Keratinocyte (primary cell): Measurements from ENCODE around the gene CD3E. TPM values are rescaled to one million over a fixed set of nuclear protein-coding genes. Genes with fewer than 3 reads are reported as not detected.

ENCODE experiments used
- DNase-seq: peaks from one replicate; pipeline ENCODE4 v3.0.0-alpha.2; 2011; ENCODE audit warnings: low read depth, missing footprints, low spot score
- FAIRE-seq: peaks from 2 replicates; lab custom pipeline; 2011; peaks lifted over from hg19 to GRCh38; lab: Jason Lieb, UNC
- H2AFZ ChIP-seq: 2 replicates; pipeline ENCODE4 v1.6.0; 2012; ENCODE audit warnings: low read length, control low read depth, inconsistent platforms; ENCODE audit not compliant: control insufficient read depth
- H3K27ac ChIP-seq: 2 replicates; pipeline ENCODE4 v1.5.1; 2011; ENCODE audit warnings: low read length; ENCODE audit not compliant: control insufficient read depth, insufficient read depth
- H3K27me3 ChIP-seq: 3 replicates; pipeline ENCODE4 v1.6.0; 2011; ENCODE audit warnings: low read length; ENCODE audit not compliant: control insufficient read depth, insufficient read depth; ENCODE audit errors: extremely low read depth
- H3K36me3 ChIP-seq, 2 experiments: 2 replicates in 1 of 2; 3 replicates in 1 of 2; pipeline ENCODE4 v1.5.1; 2011; ENCODE audit warnings: low read length in 2 of 2, mild to moderate bottlenecking in 1 of 2; ENCODE audit not compliant: control insufficient read depth in 2 of 2, insufficient read depth in 2 of 2; ENCODE audit errors: extremely low read depth in 1 of 2
- H3K4me1 ChIP-seq: 3 replicates; pipeline ENCODE4 v1.5.1; 2011; ENCODE audit warnings: low read length; ENCODE audit not compliant: control insufficient read depth, insufficient read depth; ENCODE audit errors: extremely low read depth
- H3K4me2 ChIP-seq: 3 replicates; pipeline ENCODE4 v1.6.0; 2011; ENCODE audit warnings: low read depth, low read length; ENCODE audit not compliant: control insufficient read depth, insufficient read depth; ENCODE audit errors: extremely low read depth
- H3K4me3 ChIP-seq, 3 experiments: fragments of 200-600 bp in 1 of 3; sonication (generic) in 1 of 3; 2 replicates in 2 of 3; 3 replicates in 1 of 3; pipeline ENCODE4 v1.5.1; 2011 to 2016; ENCODE audit warnings: low read length in 3 of 3, mild to moderate bottlenecking in 3 of 3, control low read depth in 2 of 3, inconsistent platforms in 1 of 3, low read depth in 1 of 3, mixed read lengths in 1 of 3, mixed run types in 1 of 3, moderate library complexity in 1 of 3; ENCODE audit not compliant: control insufficient read depth in 2 of 3, insufficient read depth in 2 of 3; ENCODE audit errors: extremely low read depth in 1 of 3
- H3K79me2 ChIP-seq: 2 replicates; pipeline ENCODE4 v1.6.0; 2012; ENCODE audit warnings: low read length; ENCODE audit not compliant: control insufficient read depth, insufficient read depth
- H3K9ac ChIP-seq: 3 replicates; pipeline ENCODE4 v1.6.0; 2011; ENCODE audit warnings: low read length; ENCODE audit not compliant: control insufficient read depth, insufficient read depth; ENCODE audit errors: extremely low read depth
- H3K9me1 ChIP-seq: 3 replicates; pipeline ENCODE4 v1.6.0; 2011; ENCODE audit warnings: low read length; ENCODE audit not compliant: control insufficient read depth, insufficient read depth; ENCODE audit errors: extremely low read depth
- H3K9me3 ChIP-seq: 2 replicates; pipeline ENCODE4 v1.5.1; 2012; ENCODE audit warnings: low read depth, low read length; ENCODE audit not compliant: control insufficient read depth
- H4K20me1 ChIP-seq: 3 replicates; pipeline ENCODE4 v1.6.0; 2011; ENCODE audit warnings: low read length; ENCODE audit not compliant: control insufficient read depth, insufficient read depth; ENCODE audit errors: extremely low read depth
- EZH2 ChIP-seq: IDR thresholded peaks from one replicate; pipeline ENCODE4 v1.6.1; 2012; ENCODE audit warnings: inconsistent platforms, mild to moderate bottlenecking, low read length, moderate library complexity
- dilution Hi-C: fragments of 300-500 bp; cut with MboI; formaldehyde crosslinking; loops from one replicate; pipeline ENCODE4 v1.7.0; 2020; ENCODE audit warnings: low sequenced_read_pairs; ENCODE audit not compliant: extremely low pct_ligation_motif_present
- polyA plus RNA-seq, 5 experiments: library from polyadenylated mRNA; depleted of rRNA in 3 of 5; stranded (reverse) in 3 of 5; stranded (forward) in 1 of 5; unstranded in 1 of 5; fragments of >200 nt; gene quantifications; 1 replicate in 1 of 5; 2 replicates in 3 of 5; 3 replicates in 1 of 5; pipeline versions ENCODE4 v1.2.1 to v1.2.3, GENCODE V29; 2011 to 2012; ENCODE audit warnings: missing spikeins in 2 of 5, low read depth in 1 of 5, low replicate concordance in 1 of 5
- TF ChIP-seq, protein P1 (sequence below), 3 experiments: IDR thresholded peaks in 1 of 3; conservative IDR thresholded peaks in 1 of 3; optimal IDR thresholded peaks in 1 of 3; 2 replicates in 2 of 3; 3 replicates in 1 of 3; pipeline versions ENCODE3 to v1.5.1; 2011; ENCODE audit warnings: low read length in 3 of 3, mild to moderate bottlenecking in 3 of 3, moderate library complexity in 2 of 3, control low read depth in 1 of 3, inconsistent platforms in 1 of 3; ENCODE audit not compliant: insufficient read depth in 2 of 3; ENCODE audit errors: extremely low read depth in 1 of 3

The CD3E gene
- polyA plus RNA-seq, 1 donor (not counting 4 experiments of a cell fraction or from before 2014, with no cell fraction given), result not detected

DNA sequence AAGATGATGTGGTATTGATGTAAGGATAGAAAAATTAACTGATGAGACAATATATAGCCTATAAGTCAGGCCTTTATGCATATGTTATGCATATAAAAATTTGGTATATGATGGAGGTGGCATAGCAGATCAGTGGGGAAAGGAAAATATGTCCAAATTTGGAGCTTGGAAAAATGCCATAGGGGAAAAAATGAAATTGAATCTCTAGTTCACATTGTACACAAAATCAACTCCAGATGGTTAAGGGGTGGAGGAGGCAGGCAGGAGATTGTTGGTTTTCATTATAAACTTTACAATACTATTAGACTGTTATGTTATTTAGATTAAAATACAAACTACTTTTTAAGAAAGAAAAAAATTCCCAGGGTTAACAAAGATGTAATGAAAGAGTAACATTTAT is 15.1 kb upstream of the CD3E start:
- TF ChIP-seq, protein P1, sequence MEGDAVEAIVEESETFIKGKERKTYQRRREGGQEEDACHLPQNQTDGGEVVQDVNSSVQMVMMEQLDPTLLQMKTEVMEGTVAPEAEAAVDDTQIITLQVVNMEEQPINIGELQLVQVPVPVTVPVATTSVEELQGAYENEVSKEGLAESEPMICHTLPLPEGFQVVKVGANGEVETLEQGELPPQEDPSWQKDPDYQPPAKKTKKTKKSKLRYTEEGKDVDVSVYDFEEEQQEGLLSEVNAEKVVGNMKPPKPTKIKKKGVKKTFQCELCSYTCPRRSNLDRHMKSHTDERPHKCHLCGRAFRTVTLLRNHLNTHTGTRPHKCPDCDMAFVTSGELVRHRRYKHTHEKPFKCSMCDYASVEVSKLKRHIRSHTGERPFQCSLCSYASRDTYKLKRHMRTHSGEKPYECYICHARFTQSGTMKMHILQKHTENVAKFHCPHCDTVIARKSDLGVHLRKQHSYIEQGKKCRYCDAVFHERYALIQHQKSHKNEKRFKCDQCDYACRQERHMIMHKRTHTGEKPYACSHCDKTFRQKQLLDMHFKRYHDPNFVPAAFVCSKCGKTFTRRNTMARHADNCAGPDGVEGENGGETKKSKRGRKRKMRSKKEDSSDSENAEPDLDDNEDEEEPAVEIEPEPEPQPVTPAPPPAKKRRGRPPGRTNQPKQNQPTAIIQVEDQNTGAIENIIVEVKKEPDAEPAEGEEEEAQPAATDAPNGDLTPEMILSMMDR (optimal IDR thresholded peaks at IDR 0.05 in 1 of 3, IDR thresholded peaks at IDR 0.05 in 1 of 3, conservative IDR thresholded peaks at IDR 0.05 in 1 of 3; ENCODE audit: extremely low read depth in 1 of 3, insufficient read depth in 2 of 3, low read length in 3 of 3), result no peak
- TF ChIP-seq EZH2, result no peak
- no peak for DNase-seq
- H4K20me1 ChIP-seq, result no peaks in the 10 kb centered on the region
- H3K4me3 ChIP-seq, result no peak overlapping the region
- no peaks in the 10 kb centered on the region for H3K27me3 ChIP-seq
- H3K9me1 ChIP-seq, result no peaks in the 10 kb centered on the region
- no peak overlapping the region for H3K27ac ChIP-seq
- dilution Hi-C loops, result no loop called here
- peaks cover 24% of the 10 kb centered on the region for H3K4me1 ChIP-seq
- H3K9me3 ChIP-seq, result no peaks in the 10 kb centered on the region
- FAIRE-seq, result no peak
- no peak overlapping the region for H3K4me2 ChIP-seq
- no peaks in the 10 kb centered on the region for H3K79me2 ChIP-seq
- no peak overlapping the region for H3K9ac ChIP-seq
- no peak overlapping the region for H2AFZ ChIP-seq
- no peaks in the 10 kb centered on the region for H3K36me3 ChIP-seq

DNA sequence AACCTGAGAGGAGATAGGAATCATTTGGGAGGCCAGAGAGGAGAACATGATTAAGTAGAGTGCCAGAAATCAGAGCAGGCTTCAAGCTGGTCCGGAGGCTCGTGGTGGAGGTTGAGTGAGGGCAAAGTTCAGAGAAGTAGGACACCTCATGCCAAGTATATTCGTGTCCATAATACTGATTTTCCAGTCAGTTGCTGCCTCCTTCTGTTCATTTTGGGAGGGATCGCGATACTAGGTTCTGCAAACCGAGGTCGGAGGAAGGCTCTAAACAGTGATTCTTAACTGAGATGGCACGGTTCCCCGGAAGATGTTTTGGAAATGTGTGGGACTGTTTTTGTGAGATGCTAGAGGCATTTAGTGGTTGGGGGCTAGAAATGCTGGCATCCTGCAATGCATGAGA is 13.6 kb upstream of the CD3E start:
- peak; percentile 64 for FAIRE-seq
- Histone ChIP-seq H3K79me2 (no peaks in the 10 kb centered on the region), H3K27me3 (no peaks in the 10 kb centered on the region), H3K4me1 (peaks cover 30% of the 10 kb centered on the region), H3K27ac (peak overlapping the region; percentile 62), H3K9ac (peak overlapping the region; percentile 52), H3K4me2 (peak overlapping the region; percentile 76), H3K9me1 (no peaks in the 10 kb centered on the region), H3K4me3 (peak overlapping the region in 1 of 3 experiments; percentile 50), H4K20me1 (no peaks in the 10 kb centered on the region), H3K36me3 (no peaks in the 10 kb centered on the region), H2AFZ (peak overlapping the region; percentile 45), H3K9me3 (no peaks in the 10 kb centered on the region)
- TF ChIP-seq EZH2, result no peak
- TF ChIP-seq, protein P1 (optimal IDR thresholded peaks at IDR 0.05 in 1 of 3, IDR thresholded peaks at IDR 0.05 in 1 of 3, conservative IDR thresholded peaks at IDR 0.05 in 1 of 3; ENCODE audit: extremely low read depth in 1 of 3, insufficient read depth in 2 of 3, low read length in 3 of 3), result peak; percentile 45 to 86 (median 83)
- DNase-seq, result no peak
- dilution Hi-C loops, result no loop called here
